ENCODE data around the gene PTS.
"Not testable (repeated sequence)": the region's sequence is repeated elsewhere in the genome, so short reads cannot be mapped to it uniquely, and the experiment has no call there.

PTS gene

DNA sequence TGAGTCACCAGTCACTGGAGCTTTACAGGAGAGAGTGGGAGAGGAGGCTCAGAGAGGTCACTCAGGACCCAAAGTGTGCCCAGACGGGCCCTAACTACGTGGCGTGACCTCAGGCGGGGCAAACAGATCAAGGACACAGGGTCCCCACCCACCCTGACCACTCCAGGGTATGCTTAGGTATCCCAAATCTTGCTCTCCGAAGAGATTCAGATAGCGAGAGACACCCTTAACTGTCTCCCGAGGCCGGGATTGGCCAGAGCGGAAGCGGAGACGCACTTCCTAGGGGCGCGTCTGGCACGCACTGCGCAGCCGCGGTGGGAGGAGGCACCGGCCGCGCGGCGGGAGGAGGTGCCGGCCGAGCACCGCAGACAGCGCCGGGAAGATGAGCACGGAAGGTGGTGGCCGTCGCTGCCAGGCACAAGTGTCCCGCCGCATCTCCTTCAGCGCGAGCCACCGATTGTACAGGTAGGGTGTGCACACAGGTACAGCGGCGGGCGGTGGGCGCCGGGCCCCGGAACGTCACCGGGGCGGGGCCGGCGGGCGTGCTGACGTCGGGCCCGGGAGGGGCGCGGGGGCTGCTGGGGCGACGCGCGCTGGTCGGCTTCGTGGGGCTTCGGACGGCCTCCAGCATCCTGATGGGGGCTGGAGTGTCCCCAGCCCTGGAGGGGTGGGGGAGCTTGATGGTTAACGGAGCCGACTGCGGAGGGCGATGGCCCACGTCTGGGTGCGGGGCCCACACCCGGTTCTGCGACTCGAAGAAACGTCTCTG is at the start of gene PTS:
Gene PTS (plus strand): TSS at position 367 of the 769 bp plus-strand sequence. CDS start 16 bp downstream, at position 383.
- peak; percentile 85 for DNase-seq

DNA sequence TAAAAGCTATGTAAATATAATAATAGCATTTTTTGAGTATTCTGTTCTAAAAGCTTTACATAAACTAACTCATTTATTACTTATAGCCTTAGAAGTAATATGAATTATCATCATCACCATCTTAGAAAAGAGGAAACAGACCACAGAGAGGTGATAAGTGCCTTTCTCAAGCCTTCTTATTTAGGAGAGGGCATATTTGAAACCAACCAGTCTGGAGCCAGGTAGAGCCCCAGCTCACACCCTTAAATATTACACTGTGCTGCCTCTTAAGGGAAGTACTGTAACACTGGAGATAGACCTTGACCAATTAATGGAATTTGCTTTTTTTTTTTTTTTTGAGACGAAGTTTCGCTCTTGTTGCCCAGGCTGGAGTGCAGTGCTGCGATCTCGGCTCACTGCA is 48.6 kb upstream of the PTS start:
- DNase-seq, result no peak

GRCh38 chr11:112178428-112178827 is 47.8 kb upstream of the PTS start:
- DNase-seq, result no peak

- no peak for DNase-seq
These were observed 47.3 kb upstream of the PTS start for GRCh38 chr11:112178936-112179335.

DNA sequence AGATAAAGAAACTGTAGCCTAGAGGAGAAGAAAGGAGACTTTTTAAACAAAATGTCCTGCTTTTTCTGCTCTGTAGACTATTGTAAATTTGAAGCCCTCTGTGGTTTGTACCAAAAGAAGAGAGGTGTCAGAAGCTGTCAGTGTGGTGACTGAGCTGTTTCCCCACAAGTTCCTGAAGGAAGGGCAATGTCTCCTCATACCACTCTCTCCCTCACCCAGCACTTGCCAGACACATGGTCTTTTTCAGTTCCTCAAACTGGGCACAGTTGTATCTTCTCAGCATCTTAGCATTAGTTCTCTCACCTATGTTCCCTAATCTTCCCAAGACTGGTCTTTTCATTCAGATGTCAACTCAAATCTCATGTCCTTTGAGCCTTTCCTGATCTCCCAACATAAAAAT is 46.6 kb upstream of the PTS start:
- DNase-seq, result no peak

DNA sequence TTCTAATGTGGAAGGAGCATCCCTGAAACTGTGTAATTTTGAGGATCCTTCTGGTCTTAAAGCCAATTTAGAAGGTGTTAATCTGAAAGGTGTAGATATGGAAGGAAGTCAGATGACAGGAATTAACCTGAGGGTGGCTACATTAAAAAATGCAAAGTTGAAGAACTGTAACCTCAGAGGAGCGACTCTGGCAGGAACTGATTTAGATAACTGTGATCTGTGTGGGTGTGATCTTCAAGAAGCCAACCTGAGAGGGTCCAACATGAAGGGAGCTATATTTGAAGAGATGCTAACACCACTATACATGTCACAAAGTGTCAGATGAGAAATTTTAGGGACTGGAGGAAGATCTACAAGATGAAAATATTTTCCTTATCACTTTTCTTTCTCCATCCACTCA is 43.4 kb upstream of the PTS start:
- DNase-seq, result no peak

GRCh38 chr11:112185883-112186282 is 40.3 kb upstream of the PTS start:
- DNase-seq, result no peak

- no peak for DNase-seq
These were observed 39.9 kb upstream of the PTS start for GRCh38 chr11:112186304-112186703.

- DNase-seq, result not testable (repeated sequence)
These were observed 31.1 kb upstream of the PTS start for GRCh38 chr11:112195113-112195512.

DNA sequence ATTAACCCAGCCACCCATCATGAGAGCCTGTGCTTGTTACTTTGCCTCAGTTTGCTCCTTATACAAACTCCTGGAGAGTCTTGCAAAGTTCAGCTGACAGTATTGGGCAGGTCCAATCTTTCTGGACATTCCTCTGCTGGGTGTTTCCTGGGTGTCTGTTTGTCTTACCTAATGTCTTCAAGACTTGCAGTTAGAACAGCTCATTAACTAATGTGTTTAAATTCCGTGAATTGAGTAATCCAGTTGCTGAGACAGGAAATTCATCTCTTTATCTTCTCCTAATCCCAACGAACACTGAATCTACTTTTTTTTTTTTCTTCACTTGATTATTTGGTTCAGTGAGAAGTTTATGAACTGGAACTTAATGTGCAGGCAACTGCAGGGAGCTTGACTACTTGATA is 30.3 kb upstream of the PTS start:
- DNase-seq, result no peak

GRCh38 chr11:112196519-112197087 is 29.6 kb upstream of the PTS start:
- no peak for DNase-seq

DNA sequence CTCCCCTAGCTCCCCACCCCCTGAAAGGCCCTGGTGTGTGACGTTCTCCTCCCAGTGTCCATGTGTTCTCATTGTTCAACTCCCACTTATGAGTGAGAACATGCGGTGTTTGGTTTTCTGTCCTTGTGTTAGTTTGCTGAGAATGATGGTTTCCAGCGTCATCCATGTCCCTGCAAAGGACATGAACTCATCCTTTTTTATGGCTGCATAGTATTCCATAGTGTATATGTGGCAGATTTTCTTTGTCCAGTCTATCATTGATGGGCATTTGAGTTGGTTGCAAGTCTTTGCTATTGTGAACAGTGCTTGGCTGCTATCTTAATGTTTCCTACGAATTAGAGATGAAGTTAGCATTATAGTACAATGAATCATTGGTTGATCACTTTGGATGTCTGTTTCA is 27.1 kb upstream of the PTS start:
- not testable (repeated sequence) for DNase-seq

DNA sequence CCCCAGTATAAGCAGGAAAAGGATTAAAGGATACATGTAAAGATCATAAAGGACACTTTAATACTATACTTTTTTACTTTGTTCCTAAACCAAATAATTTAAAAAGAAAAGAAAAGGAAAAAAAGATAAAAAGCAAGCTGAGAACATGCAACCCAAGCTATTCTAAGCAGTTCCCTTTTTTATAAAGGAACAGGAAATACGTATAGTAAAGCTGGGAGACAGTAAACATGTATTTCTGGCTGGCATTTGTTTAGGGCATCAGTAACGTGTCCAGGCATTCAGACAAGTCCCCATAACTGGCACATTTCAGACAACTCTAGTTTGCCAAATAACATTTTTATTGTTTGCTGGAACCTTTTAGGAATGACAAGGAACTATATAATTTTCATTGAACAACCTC is 26.0 kb upstream of the PTS start:
- no peak for DNase-seq

GRCh38 chr11:112206071-112206470 is 20.2 kb upstream of the PTS start:
- DNase-seq, result no peak

GRCh38 chr11:112210890-112211289 is 15.3 kb upstream of the PTS start:
- DNase-seq, result no peak

GRCh38 chr11:112211536-112211935 is 14.7 kb upstream of the PTS start:
- DNase-seq, result no peak

DNA sequence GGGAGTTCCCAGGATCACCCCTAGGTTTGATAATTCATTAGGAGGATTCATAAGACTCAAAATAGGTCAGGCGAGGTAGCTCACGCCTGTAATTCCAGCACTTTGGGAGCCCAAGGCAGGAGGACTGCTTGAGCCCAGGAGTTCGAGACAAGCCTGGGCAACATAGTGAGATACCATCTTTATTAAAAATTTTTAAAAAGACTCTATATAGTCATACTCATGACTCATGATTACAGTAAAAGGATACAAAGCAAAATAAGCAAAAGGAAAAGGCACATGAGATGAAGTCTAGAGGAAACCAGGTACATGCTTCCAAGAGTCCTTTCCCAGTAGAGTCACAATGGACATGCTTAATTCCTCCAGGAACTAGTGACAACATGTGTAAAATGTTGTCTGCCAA is 13.9 kb upstream of the PTS start:
- no peak for DNase-seq

DNA sequence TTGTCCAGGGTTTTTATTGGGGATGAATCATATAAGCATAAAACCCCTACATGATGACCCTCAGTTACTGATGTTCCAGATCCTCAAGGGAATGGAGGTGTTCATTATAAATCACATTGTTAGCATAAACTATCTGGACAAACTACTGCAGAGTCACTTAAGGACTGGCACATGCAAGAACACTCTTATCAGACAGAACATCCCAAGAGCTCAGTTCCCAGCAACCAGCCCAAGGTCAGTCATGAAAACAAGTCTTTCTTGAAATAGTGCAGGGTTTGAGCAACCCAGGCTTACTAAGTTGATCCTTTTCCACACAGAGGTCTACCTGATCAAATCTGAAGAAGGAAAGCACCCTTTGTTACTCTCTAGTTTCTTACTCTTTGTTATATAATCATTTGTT is 13.5 kb upstream of the PTS start:
- DNase-seq, result no peak

DNA sequence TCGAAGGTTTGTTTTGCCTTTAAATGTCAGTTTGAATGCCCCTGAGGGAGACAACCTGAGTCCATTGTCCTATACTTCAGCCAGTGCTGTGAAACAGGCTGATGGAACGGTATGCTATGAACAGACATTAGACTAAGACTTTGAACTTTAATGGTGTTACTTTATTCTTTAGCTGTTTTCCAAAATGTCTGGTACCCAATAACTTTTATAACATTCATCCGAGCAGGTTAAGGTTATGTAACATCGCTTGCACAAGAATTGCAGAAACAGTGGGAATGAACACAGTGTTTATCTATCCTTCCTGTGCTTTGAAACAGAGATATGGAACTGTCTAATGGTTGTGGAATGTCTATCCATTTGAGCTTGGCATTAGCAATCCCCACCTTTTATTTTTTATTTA is 12.5 kb upstream of the PTS start:
- DNase-seq, result no peak

DNA sequence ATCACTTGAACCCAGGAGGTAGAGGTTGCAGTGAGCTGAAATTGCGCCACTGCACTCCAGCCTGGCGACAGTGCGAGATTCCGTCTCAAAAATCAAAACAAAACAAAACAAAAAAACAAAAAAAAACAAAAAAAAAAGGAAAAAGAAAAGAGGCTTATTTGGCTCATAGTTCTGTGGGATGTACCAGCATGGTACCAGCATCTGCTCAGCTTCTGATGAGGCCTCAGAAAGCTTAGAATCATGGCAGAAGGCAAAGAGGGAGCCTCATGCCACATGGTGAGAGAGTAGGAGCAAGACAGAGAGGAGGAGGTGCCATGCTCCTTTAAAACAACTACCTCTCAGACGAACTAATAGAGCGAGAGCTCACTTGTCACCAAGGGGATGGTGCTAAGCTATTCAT is 10.6 kb upstream of the PTS start:
- no peak for DNase-seq

DNA sequence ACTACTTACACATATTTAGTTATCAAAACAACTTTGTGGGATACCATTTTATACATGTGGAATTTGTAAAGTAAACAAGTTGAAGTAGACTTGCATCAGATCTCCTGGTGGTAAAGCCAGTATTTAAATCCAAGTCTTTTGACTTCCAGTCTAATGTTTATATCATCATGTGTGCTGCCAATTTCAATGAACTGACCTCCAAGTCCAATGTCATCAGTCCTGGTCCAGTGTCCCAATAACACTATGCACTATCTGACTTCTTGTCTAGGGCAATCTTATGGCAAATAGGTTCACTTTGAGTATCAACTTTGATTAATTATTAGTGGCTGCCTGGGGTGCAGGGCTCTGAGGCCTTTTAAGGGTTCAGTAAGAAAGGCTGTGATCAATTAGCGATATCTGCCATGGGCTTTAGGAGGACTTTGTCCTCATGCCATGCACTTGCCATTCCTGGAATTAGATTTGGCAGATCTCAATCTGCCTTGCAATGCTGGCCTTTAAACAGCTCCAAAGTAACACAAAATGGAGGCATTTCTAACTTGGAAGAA is 9.6 kb upstream of the PTS start:
- no peak for DNase-seq

DNA sequence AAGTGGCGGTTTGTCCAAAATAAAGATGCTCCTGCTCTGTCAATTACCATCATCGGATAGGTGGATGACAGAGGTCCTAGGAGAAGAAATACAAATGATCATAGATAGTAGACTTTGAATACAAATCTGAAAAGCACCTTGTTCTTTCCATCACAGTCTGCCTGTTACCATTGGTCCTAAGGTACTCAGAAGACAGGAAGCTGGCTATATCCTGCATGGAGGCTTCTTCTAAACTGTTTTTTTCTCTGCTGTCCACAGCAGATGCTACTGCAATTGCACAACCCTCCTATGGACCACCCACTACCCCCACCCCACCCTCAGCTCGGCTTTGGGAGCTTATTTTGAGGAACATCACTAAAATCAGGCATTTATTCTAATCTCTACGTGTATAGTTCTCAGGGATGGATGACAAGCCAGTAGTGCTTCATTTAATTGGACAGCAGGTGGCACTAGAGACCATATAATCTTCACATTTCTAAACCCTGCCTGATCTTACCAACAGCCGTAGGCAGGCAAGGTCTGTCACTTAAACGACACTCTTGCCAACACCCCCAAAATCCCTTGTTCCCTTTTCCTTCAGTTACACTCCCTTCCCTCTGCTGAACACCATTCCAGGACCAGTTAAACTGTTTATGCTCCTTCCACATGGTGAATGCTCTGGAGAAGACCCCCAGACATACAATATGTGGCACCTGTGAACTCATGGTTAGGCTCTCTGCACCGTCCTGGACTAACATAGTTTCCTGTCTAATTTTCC is 6.6 kb upstream of the PTS start:
- no peak for DNase-seq

- no peak for DNase-seq
These were observed 4.9 kb upstream of the PTS start for GRCh38 chr11:112221274-112221835.

GRCh38 chr11:112222303-112222702 is 3.9 kb upstream of the PTS start:
- no peak for DNase-seq

Measured in activated CD4-positive, CD25-positive, alpha-beta regulatory T cell treated with anti-CD3 and anti-CD28 coated beads, Interleukin-2, amount 50 U/mL, for 72 hours (primary cell).